T-helper 17 cell (primary cell): Measurements from ENCODE around the gene IKBKG. TPM values are rescaled to one million over a fixed set of nuclear protein-coding genes. Genes with fewer than 3 reads are reported as not detected.
"Not testable (repeated sequence)": the region's sequence is repeated elsewhere in the genome, so short reads cannot be mapped to it uniquely, and the experiment has no call there.

Experiments used
- ATAC-seq: fragments of 150-1000 bp; cut with Tn5 transposase; 2 replicates; pipeline ENCODE4 v1.10.0; 2021; ENCODE audit warnings: mild to moderate bottlenecking, moderate library complexity
- DNase-seq, 3 donors: peaks; one replicate each; pipeline versions ENCODE4 v3.0.0 to v3.0.0-alpha.2; 2020 to 2021
- H3K9me3 ChIP-seq: one replicate; pipeline ENCODE4 v1.7.0; 2013; ENCODE audit warnings: low read length, mild to moderate bottlenecking; ENCODE audit not compliant: control insufficient read depth, poor library complexity, severe bottlenecking
- H3K27ac Mint-ChIP-seq: one replicate; pipeline ENCODE4 v1.8.0; 2022; ENCODE audit warnings: mild to moderate bottlenecking, moderate library complexity, mixed read lengths
- H3K27me3 Mint-ChIP-seq: one replicate; pipeline ENCODE4 v1.8.0; 2022; ENCODE audit warnings: mixed read lengths
- H3K36me3 Mint-ChIP-seq: one replicate; pipeline ENCODE4 v1.8.0; 2022; ENCODE audit warnings: low read depth, mixed read lengths
- H3K4me1 Mint-ChIP-seq: one replicate; pipeline ENCODE4 v1.8.0; 2022; ENCODE audit warnings: mild to moderate bottlenecking, mixed read lengths
- H3K4me3 Mint-ChIP-seq: one replicate; pipeline ENCODE4 v1.8.0; 2022; ENCODE audit warnings: mild to moderate bottlenecking, moderate library complexity, mixed read lengths
- total RNA-seq, 4 donors: library from RNA in 2 of 4; stranded (reverse) in 2 of 4; gene quantifications; one replicate each; pipeline ENCODE4 v1.2.3 and lab custom pipeline; 2022 to 2026

IKBKG gene
- total RNA-seq, 2 donors from 2014 or later, result 35.9 to 45.1 TPM

DNA sequence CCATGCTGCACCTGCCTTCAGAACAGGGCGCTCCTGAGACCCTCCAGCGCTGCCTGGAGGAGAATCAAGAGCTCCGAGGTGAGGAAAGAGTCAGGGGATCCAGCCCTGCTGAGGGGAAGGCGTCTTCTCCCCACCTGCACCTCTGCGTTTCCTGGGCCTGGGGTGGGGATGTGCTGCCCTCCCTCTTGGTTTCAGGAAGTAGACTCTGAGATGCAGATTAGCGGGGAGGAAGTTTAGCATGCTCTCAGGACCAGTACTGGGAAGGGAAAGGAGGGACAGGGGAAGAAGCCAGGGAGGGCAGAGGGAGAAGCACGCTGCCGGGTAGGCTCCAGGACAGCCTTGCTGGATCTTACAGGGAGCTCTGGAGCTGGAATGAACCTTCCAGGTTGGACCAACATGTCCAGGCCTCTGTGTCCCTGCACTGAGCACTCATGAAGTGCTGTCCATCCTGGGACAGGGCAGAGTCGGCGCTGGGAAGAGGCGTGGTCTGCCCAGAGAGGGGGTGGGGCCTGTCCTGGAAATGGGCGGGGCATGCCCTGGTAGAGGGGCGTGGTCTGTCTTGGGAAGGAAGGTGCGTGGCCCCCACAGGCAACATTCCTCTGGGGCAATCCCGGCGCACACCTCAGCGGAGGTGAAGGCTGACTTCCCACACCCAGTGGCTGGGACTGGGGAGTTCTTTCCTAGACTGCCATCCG is 4.8 kb downstream of the IKBKG start:
- not testable (repeated sequence) for H3K36me3 Mint-ChIP-seq, H3K9me3 ChIP-seq, ATAC-seq, H3K27ac Mint-ChIP-seq, H3K27me3 Mint-ChIP-seq, H3K4me3 Mint-ChIP-seq, DNase-seq
- H3K4me1 Mint-ChIP-seq, result peaks cover 34% of the 10 kb centered on the region

DNA sequence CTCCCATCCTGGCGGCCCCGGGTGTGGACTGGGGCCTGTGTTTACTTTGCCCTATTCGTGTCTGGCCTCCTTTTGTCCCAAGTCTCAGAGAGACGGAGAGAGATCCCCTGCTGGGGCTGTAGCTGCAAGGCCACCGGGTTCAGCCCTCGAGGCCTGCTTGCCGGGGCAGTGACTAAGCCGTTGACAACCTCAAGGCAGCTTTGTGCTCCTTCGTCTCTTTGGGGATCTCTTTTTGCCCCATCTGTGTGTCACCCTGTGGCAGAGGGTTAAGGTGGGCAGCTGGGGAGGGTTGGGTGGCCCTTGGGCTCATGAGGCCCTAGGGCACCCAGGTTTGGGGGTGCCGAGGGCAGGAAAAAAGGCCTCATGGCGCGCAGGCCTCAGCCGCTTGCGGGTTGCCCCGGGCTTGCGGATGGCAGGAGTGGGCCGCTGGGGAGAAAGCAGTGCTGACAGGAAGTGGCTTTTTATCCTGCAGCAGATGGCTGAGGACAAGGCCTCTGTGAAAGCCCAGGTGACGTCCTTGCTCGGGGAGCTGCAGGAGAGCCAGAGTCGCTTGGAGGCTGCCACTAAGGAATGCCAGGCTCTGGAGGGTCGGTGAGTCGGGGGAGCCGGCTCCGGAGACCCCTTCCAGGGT is 10.8 kb downstream of the IKBKG start:
- not testable (repeated sequence) for DNase-seq, H3K27ac Mint-ChIP-seq, H3K9me3 ChIP-seq, H3K36me3 Mint-ChIP-seq, H3K4me3 Mint-ChIP-seq, H3K27me3 Mint-ChIP-seq, H3K4me1 Mint-ChIP-seq
- peak; percentile 79 for ATAC-seq

DNA sequence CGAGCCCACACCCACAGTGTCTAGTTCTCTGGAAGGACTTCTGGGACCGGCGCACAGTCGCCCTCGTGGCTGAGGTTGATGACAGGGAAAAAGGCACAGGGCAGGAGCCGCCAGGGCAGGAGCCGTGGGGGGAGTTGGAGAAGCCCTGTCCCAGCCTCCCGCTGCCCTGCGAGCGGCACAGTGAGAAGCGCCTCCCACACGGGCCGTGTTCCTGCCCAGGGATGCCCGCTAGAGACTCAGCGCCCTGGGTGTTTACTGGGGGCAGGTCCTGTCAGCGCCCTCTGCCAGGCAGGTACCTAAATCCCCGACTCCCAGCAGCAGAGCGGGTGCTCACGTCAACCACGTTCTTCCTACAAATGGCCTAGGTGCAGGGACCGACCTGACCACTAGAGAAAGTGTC is 11.5 kb downstream of the IKBKG start:
- not testable (repeated sequence) for H3K27ac Mint-ChIP-seq, DNase-seq, H3K4me1 Mint-ChIP-seq, H3K9me3 ChIP-seq, H3K27me3 Mint-ChIP-seq, H3K4me3 Mint-ChIP-seq, H3K36me3 Mint-ChIP-seq, ATAC-seq

DNA sequence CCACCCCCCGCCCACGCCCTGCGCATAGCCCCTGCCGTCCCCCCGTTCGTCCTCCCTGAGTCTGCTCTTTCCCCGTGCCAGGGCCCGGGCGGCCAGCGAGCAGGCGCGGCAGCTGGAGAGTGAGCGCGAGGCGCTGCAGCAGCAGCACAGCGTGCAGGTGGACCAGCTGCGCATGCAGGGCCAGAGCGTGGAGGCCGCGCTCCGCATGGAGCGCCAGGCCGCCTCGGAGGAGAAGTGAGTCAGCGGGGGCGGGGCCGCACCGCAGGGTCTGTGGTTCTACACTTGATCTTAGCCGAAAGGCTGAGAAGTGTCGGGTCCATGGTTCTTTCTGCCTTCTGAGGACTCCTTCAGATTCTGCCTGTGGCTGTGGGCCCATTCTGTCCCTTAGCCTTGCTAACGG is 12.9 kb downstream of the IKBKG start:
- H3K9me3 ChIP-seq, DNase-seq, H3K36me3 Mint-ChIP-seq, H3K27me3 Mint-ChIP-seq, H3K4me1 Mint-ChIP-seq, H3K27ac Mint-ChIP-seq, ATAC-seq, H3K4me3 Mint-ChIP-seq: not testable (repeated sequence)

DNA sequence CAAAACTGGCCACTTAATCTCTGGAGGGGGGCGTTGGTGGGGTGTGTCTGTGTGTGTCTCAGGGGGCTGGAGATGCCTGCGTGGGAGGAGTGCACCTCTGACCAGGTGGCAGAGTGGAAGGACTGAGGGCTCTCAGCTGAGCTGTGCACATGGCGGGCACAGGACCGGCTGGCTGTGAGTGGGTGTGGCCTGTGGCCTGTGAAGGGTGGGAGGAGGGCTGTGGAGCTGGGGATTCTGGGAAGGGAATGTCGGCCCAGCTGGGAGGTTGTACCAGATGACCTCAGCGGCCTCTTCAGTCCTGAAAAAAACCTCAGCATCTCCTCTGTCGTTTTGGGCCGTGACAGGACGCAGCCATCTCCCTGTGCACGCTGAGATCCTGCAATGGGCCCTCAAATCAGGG is 14.9 kb downstream of the IKBKG start:
- not testable (repeated sequence) for H3K9me3 ChIP-seq, DNase-seq, H3K36me3 Mint-ChIP-seq, H3K27me3 Mint-ChIP-seq, H3K4me3 Mint-ChIP-seq, H3K4me1 Mint-ChIP-seq, H3K27ac Mint-ChIP-seq, ATAC-seq

DNA sequence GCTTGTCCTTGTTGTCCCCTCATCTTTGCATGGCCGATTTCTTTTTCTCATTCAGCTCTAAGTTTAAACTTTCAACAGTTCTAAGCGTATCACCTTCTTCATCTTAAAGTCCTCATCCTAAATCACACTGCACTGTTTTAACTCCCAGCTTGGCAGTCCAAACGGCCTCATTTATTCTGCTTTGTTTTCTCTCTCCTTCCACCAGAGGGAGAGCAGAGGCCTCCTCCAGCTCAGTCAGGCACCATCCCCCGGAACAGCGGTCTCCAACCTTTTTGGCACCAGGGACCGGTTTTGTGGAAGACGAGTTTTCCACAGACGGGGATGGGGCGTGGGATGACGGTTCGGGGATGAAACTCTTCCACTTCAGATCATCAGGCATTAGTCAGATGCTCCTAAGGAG is 22.9 kb downstream of the IKBKG start:
- not testable (repeated sequence) for H3K4me1 Mint-ChIP-seq, H3K27ac Mint-ChIP-seq, H3K4me3 Mint-ChIP-seq, ATAC-seq, DNase-seq, H3K36me3 Mint-ChIP-seq, H3K27me3 Mint-ChIP-seq, H3K9me3 ChIP-seq

DNA sequence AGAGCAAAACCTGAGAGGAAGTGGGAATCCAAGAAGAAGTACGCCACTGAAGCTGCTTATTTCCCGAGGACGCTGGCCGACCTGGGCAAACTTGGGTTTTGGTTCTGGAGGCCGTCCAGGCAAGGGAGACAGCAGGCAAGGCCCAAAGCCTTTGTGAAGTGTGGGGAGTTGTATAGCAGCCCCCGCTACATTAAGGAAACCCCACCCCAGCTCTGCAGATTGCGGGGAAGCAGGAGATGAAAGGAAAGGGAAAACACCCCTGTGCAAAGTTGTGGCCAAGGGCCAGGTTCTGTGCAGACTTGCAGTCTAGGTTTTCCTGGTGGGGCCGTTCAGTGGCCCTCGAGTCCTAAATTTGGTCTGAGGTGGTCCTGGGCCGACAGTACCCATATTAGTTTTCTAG is 25.6 kb downstream of the IKBKG start:
- DNase-seq, H3K36me3 Mint-ChIP-seq, H3K4me1 Mint-ChIP-seq, H3K9me3 ChIP-seq, H3K27me3 Mint-ChIP-seq, H3K4me3 Mint-ChIP-seq, H3K27ac Mint-ChIP-seq, ATAC-seq: not testable (repeated sequence)

DNA sequence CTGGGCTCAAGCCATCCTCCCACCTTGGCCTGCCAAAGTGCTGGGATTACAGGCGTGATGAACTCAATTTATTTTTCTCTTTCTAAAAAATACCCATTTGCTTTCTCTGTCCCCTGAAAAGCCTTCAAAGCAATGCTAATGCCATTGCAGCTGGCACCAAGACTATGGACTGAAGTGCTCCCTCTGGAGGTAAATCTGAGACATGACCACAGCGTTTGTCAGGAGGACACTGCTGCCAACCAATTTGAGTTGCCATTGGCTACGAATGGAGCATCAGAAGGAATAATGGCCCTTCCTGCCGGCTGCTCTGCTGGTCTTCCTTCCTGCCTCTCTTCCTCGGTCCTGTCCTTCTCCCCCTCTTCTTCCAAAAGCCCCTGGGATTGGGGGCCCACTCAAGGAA is 27.7 kb downstream of the IKBKG start:
- not testable (repeated sequence) for H3K27ac Mint-ChIP-seq, H3K4me1 Mint-ChIP-seq, H3K9me3 ChIP-seq, H3K36me3 Mint-ChIP-seq, H3K27me3 Mint-ChIP-seq, DNase-seq, H3K4me3 Mint-ChIP-seq
- peak; percentile 63 for ATAC-seq

DNA sequence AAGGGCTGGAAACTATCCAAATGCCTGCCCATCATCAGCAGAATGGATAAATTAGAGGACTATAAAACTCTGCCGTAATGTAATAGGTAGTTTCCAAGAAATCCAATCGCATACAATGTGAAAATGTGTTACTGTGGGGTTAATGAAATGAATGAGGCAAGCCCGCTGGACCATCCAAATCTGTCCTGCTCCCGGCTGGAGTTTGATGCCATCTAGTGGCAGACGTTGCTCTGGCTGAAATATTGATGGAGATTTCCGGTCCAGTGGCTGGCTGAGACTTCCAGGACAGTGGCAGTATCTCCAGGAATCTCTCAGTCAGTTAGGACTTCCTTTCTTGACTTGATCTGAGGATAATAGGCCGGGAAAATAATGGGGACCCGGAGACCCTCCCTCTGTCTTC is 35.6 kb downstream of the IKBKG start:
- H3K27me3 Mint-ChIP-seq, DNase-seq, H3K27ac Mint-ChIP-seq, H3K9me3 ChIP-seq, H3K4me1 Mint-ChIP-seq, ATAC-seq, H3K4me3 Mint-ChIP-seq, H3K36me3 Mint-ChIP-seq: not testable (repeated sequence)

DNA sequence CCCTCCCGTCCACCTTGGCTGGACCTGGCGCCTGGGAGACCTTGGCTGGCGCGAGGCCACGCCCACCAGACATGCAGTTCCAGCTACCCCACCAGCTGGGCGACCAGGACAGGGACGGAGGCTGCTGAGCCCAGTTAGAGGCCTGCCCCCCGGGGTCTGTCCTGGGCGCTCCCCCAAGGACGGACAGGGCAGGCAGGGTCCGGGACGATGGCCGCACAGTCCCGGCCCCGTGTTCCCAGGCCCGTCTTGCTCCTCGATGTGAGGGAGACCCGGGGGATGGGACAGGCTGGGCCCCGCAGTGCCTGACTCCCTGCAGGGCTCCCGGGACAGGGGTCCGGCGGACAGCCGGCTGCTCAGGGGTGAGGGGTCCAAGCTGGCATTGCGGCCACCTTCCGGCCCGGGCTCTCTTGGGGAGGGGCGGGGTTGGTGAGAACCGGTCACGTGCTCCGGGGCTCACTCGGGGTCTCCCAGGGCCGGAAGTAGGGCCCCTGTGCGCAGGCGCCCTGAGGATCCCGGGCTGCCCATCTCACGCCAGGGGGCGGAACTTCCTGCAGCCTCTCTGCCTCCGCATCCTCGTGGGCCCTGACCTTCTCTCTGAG is 37.3 kb downstream of the IKBKG start, which contains the start of gene CTAG1A:
Gene CTAG1A, plus strand, starts transcription at position 549 of the 599 bp plus-strand sequence. CDS start 74 bp downstream, outside the sequence.
- H3K4me1 Mint-ChIP-seq, H3K36me3 Mint-ChIP-seq, H3K4me3 Mint-ChIP-seq, H3K27me3 Mint-ChIP-seq, ATAC-seq, DNase-seq, H3K9me3 ChIP-seq, H3K27ac Mint-ChIP-seq: not testable (repeated sequence)

DNA sequence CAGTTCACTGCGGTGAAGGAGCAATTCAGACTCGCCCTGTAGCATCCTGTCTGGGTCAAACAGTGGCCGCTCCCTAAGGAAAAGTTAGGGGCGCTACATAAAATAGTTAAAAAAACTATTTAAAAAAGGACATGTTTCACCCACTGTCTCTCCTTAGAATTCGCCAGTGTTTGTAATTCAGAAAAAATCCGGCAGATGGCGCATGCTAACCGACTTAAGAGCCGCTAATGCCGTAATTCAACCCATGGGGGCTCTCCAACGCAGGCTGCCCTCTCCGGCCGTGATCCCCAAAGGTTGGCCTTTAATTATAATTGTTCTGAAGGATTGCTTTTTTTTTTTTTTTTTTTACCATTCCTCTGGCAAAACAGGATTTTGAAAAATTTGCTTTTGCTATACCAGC is 43.0 kb downstream of the IKBKG start:
- H3K27me3 Mint-ChIP-seq, H3K4me1 Mint-ChIP-seq, H3K9me3 ChIP-seq, H3K4me3 Mint-ChIP-seq, ATAC-seq, DNase-seq, H3K27ac Mint-ChIP-seq, H3K36me3 Mint-ChIP-seq: not testable (repeated sequence)

DNA sequence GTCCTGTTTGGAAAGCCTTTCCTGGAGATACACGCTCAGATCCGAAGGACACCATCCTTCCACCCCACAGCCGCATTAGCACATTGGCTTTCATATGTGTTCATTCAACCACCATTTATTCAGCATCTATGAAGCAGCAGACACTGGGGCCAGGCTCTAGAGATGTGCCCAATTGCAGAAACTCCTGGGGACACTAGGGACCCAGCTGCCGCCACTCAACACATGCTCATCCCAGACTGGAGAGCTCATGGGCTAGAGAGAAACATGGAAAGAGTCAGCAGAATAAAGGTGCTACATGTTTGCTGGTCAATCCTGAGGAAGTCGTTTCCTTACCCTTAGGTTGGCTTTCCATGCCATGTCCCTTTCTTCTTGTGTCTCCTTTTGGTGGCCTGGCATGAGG is 45.1 kb downstream of the IKBKG start:
- no peak for DNase-seq
- peaks cover 3% of the 10 kb centered on the region for H3K36me3 Mint-ChIP-seq
- H3K27ac Mint-ChIP-seq, result no peak overlapping the region
- no peak overlapping the region for H3K4me3 Mint-ChIP-seq
- ATAC-seq, result no peak
- no peaks in the 10 kb centered on the region for H3K27me3 Mint-ChIP-seq
- H3K9me3 ChIP-seq, result no peaks in the 10 kb centered on the region
- H3K4me1 Mint-ChIP-seq, result peaks cover 3% of the 10 kb centered on the region

DNA sequence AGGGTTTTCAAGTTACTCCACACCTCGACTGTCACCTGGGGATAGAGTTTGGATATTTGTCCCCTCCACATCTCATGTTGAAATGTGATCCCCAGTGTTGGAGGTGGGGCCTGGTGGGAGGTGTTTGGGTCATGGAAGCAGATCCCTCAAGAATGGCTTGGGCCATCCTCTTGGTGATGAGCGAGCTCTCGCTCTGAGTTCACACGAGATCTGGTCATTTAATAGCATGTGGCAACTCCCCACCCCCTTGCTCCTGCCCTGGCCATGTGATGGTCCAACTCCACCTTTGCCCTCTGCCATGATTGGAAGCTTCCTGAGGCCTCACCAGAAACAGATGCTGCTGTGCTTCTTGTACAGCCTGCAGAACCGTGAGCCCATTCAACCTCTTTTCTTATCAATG is 45.8 kb downstream of the IKBKG start:
- no peak for DNase-seq
- H3K36me3 Mint-ChIP-seq, result peaks cover 3% of the 10 kb centered on the region
- H3K4me1 Mint-ChIP-seq, result peaks cover 3% of the 10 kb centered on the region
- H3K27me3 Mint-ChIP-seq, result no peaks in the 10 kb centered on the region
- no peak overlapping the region for H3K27ac Mint-ChIP-seq
- ATAC-seq, result no peak
- no peaks in the 10 kb centered on the region for H3K9me3 ChIP-seq
- H3K4me3 Mint-ChIP-seq, result no peak overlapping the region

DNA sequence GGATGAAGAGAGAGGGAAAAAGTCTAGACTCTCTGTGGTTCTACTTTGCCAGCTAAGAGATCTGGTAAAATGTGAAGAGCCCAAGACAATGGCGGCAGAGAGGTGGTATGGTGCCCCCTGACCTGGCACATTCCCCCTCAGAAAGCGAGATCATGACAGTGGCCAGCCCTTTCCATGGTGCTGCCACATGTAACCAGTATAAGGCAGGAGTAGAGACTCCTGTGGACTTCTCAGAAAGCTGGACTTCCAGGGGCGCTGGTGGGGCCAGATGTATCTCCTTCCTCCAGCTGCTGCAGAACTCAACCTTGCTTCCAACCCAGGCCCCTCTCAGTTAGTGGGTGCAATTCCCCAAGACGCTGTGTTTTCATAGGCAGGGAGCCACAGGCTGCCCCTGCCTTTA is 47.1 kb downstream of the IKBKG start:
- no peak for ATAC-seq
- no peak overlapping the region for H3K4me3 Mint-ChIP-seq

More for the DNA sequence above, 47.1 kb downstream of the IKBKG start:
- peaks cover 3% of the 10 kb centered on the region for H3K36me3 Mint-ChIP-seq
- DNase-seq, result no peak
- no peaks in the 10 kb centered on the region for H3K27me3 Mint-ChIP-seq
- H3K27ac Mint-ChIP-seq, result no peak overlapping the region
- H3K4me1 Mint-ChIP-seq, result peaks cover 3% of the 10 kb centered on the region
- no peaks in the 10 kb centered on the region for H3K9me3 ChIP-seq
